Mucosa of descending colon (tissue), 3 donors: ENCODE measurements around the gene LDLRAD4. TPM values are rescaled to one million over a fixed set of nuclear protein-coding genes. Genes with fewer than 3 reads are reported as not detected.
"Not testable (repeated sequence)": the region's sequence is repeated elsewhere in the genome, so short reads cannot be mapped to it uniquely, and the experiment has no call there.

Source experiments
- ATAC-seq: fragments of 200-7000 bp; cut with Tn5 transposase; one replicate; pipeline ENCODE4 v1.9.1; 2020; ENCODE audit warnings: mild to moderate bottlenecking, moderate library complexity
- DNase-seq, 3 donors: peaks; one replicate each; pipeline ENCODE4 v3.0.0-alpha.2; 2020
- H3K36me3 ChIP-seq: fragments of 200-600 bp; one replicate; pipeline ENCODE4 v1.8.0; 2021; ENCODE audit warnings: low read depth, mild to moderate bottlenecking
- H3K4me1 ChIP-seq: fragments of 200-600 bp; one replicate; pipeline ENCODE4 v1.8.0; 2021; ENCODE audit warnings: low read depth, mild to moderate bottlenecking
- H3K4me3 ChIP-seq: fragments of 200-600 bp; one replicate; pipeline ENCODE4 v1.8.0; 2021; ENCODE audit warnings: mild to moderate bottlenecking
- H3K9me3 ChIP-seq: fragments of 200-600 bp; one replicate; pipeline ENCODE4 v1.8.0; 2021; ENCODE audit warnings: mild to moderate bottlenecking
- intact Hi-C, 2 donors: fragments of 100-400 bp; cut with DNase I in 1 of 2; cut with micrococcal nuclease in 1 of 2; formaldehyde crosslinking; loops; one replicate each; pipeline versions ENCODE4 v1.11.0 to v1.11.1; 2022; cut with DNase I, micrococcal nuclease
- total RNA-seq, 3 donors: library from RNA; stranded (reverse); fragmentation: NEBNext Ultra II Directional in 2 of 3; extraction: Animal tissue kit (Norgen Biotek cat#: 25700) in 2 of 3; gene quantifications; one replicate each; pipeline versions ENCODE4 v1.2.1 to v1.2.4, GENCODE V29; 2021 to 2023
- TF ChIP-seq, protein P1 (sequence below): fragments of 200-600 bp; IDR thresholded peaks from one replicate; pipeline ENCODE4 v1.8.0; 2022; ENCODE audit warnings: antibody characterized with exemption, mild to moderate bottlenecking
- donor health status: DM: no; HTN: no; CAD: no; lungs with moderate emphysema.
- donor health status: DM: no; HTN: no; CAD: no.
- donor health status: DM: no; HTN: yes; CAD: no.

Gene LDLRAD4
- total RNA-seq, 3 donors from 2014 or later: 36.8 to 41.0 (median 37.4) TPM

DNA sequence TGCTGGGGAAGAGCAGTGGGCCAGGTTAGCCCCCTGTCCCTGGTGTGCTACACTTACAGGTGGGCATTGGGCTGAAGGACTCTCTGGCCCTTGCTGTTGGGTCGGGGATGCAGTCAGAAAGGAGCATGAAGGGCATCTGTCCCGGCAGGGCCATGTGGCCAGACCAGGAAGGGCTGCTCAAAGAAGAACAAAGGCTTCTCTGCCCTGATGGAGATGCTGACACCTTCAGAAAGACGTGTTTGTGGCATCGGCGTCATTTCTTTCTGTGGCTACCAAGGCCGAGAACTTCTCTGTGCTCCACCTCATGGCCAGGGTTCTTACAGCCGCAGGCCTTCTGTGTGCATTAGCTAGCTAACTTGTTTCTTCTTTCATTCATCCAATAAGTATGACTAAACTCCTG, 268.7 kb downstream of the LDLRAD4 start:
- Histone ChIP-seq H3K4me3 (no peak overlapping the region), H3K9me3 (no peaks in the 10 kb centered on the region), H3K36me3 (no peaks in the 10 kb centered on the region), H3K4me1 (no peaks in the 10 kb centered on the region)
- ATAC-seq (no peak), DNase-seq (no peak)
- intact Hi-C loops: no loop called here
- TF ChIP-seq, protein P1, sequence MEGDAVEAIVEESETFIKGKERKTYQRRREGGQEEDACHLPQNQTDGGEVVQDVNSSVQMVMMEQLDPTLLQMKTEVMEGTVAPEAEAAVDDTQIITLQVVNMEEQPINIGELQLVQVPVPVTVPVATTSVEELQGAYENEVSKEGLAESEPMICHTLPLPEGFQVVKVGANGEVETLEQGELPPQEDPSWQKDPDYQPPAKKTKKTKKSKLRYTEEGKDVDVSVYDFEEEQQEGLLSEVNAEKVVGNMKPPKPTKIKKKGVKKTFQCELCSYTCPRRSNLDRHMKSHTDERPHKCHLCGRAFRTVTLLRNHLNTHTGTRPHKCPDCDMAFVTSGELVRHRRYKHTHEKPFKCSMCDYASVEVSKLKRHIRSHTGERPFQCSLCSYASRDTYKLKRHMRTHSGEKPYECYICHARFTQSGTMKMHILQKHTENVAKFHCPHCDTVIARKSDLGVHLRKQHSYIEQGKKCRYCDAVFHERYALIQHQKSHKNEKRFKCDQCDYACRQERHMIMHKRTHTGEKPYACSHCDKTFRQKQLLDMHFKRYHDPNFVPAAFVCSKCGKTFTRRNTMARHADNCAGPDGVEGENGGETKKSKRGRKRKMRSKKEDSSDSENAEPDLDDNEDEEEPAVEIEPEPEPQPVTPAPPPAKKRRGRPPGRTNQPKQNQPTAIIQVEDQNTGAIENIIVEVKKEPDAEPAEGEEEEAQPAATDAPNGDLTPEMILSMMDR: no peak

DNA sequence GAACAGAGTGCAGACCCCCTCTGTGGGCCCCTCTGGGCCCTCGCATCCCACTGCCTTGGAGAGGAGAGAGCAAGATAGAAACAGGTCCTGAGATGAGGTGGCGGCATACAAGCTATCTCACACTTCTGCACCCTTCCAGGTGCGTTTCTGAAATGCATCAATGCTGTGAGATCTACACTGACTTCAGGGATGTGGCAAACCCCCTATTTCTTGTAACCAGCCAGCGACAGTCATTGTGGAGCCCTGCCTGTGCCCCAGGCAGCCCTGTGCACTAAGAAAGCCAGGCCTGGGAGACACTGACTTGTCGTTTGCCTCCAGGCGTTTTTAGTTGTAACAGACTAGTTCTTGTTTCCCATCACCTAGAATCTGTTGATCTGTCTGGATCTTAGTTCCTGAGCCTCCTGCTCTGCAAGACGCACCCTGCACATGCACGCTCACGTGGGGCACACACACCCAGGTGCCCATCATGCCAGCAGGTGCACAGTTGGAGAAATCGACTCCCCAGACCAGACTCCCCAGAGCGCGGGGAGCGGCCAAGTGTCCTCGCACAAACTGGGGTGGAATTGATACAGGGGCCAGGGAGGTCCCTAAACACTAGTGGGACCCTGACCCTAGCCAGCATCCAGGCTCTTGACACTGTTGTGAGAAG, 269.8 kb downstream of the LDLRAD4 start:
- intact Hi-C loops: no loop called here
- no peaks in the 10 kb centered on the region for H3K4me1 ChIP-seq
- no peak overlapping the region for H3K4me3 ChIP-seq

GRCh38 chr18:13489303-13489702, 270.7 kb downstream of the LDLRAD4 start:
- intact Hi-C loops, H3K36me3 ChIP-seq, H3K4me3 ChIP-seq, DNase-seq, H3K9me3 ChIP-seq, H3K4me1 ChIP-seq, ATAC-seq: not testable (repeated sequence)

More for the DNA sequence above, 269.8 kb downstream of the LDLRAD4 start:
- H3K9me3 ChIP-seq: no peaks in the 10 kb centered on the region
- TF ChIP-seq, protein P1: no peak
- DNase-seq (no peak), ATAC-seq (no peak)
- no peaks in the 10 kb centered on the region for H3K36me3 ChIP-seq

DNA sequence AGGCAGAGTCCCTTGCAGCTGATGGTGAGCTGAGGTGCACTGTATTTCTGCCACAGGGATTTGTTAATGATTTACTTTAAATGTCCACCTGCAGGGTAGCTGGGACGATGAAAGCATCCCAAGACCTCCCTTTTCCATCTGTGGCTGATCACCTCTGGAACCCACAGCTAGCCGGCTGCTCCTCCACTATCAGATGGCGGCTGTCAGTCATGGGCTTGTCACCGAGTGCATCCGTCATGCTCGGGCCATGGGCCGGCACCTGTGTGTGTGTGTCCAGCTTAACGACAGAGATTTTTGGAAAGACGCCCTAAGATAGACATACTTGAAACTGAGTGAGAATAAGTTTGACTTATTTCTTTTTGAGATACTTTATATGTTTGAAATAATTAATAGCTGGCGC, 272.6 kb downstream of the LDLRAD4 start:
- intact Hi-C loops: no loop called here
- ATAC-seq (no peak), DNase-seq (no peak)
- TF ChIP-seq, protein P1: no peak
- no peaks in the 10 kb centered on the region for H3K9me3 ChIP-seq
- H3K4me1 ChIP-seq: no peaks in the 10 kb centered on the region
- no peak overlapping the region for H3K4me3 ChIP-seq
- H3K36me3 ChIP-seq: no peaks in the 10 kb centered on the region

DNA sequence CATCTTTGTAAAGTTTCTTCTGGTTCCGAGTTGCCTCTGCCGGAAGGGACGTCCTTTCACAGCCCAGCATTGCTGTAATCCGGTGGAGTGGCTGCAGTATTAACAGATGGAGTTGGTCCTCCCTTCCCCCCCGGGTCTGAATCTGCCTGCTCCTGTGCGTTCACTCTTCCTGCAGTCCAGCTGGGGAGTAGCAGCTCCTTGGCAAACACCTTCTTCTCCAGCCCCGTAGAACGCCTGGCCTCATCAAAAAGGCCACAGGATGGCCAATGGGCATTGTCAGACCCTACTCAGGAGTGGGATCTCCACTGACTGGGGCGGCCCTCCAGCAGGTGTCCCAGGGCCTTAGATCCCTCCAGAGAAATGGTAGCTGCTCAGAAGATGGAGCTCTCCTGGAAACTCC, 273.8 kb downstream of the LDLRAD4 start:
- TF ChIP-seq, protein P1: no peak
- Histone ChIP-seq H3K36me3 (no peaks in the 10 kb centered on the region), H3K4me1 (no peaks in the 10 kb centered on the region), H3K9me3 (no peaks in the 10 kb centered on the region), H3K4me3 (no peak overlapping the region)
- ATAC-seq (no peak), DNase-seq (no peak)
- intact Hi-C loops: no loop called here

DNA sequence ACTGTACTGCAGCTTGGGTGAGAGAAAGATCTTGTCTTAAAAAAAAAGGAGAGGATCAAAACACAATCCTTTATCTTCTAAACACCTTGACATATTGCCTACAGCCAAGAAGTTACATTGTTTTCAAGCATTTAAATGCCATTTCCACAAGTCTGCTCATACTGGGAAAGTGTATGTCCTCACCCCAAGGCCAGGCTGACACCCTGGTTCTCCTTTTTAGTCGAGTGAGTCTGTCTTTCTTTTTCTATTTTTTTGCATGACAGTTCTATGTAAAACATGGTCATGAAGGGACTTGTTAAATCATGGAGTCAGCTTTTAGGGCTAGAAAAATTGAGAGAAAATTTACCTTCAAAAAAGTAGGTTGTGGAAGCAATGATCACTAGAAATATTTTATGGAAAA, 274.5 kb downstream of the LDLRAD4 start:
- DNase-seq (no peak), ATAC-seq (no peak)
- TF ChIP-seq, protein P1: no peak
- Histone ChIP-seq H3K9me3 (no peaks in the 10 kb centered on the region), H3K4me1 (no peaks in the 10 kb centered on the region), H3K4me3 (no peak overlapping the region), H3K36me3 (no peaks in the 10 kb centered on the region)
- intact Hi-C loops: no loop called here
